Right forelimb (tissue), 1 donor: ENCODE data around the gene WDSUB1.
A peak's percentile ranks its signal among the peaks of the same experiment; 100 is the strongest.

Experiments
- DNase-seq: peaks from one replicate; pipeline ENCODE4 v3.0.0-alpha.2; 2018

Gene WDSUB1

GRCh38 chr2:159285929-159286708 lies at the start of gene WDSUB1:
TSS of gene WDSUB1 (minus strand) at chr2:159286703. CDS start at chr2:159283069, 3,634 bp downstream.
- DNase-seq: peak; percentile 72

- DNase-seq: no peak
These were observed 40.2 kb upstream of the WDSUB1 start for GRCh38 chr2:159326569-159327255.

GRCh38 chr2:159322419-159322818 lies 35.9 kb upstream of the WDSUB1 start:
- no peak for DNase-seq

GRCh38 chr2:159317392-159318088 lies 31.0 kb upstream of the WDSUB1 start:
- no peak for DNase-seq

- DNase-seq: no peak
These were observed 21.4 kb upstream of the WDSUB1 start for GRCh38 chr2:159307942-159308341.

DNA sequence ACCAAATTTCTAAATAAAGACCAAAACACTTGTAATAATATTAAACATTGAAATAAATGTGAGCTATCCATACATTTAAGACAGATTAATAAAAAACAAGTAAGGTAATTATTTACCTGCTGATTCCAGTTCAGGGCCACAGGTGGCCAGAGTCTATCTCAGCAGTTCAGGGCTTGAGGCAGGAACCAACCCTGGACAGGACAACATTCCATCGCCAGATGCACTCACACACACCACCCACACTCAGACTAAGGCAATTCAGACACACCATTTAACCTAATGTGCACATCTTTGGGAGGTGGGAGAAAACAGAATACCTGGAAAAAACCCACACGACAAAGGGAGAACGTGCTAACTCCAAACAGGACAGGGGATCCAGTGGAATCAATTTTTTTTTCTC lies 14.1 kb upstream of the WDSUB1 start:
- DNase-seq: no peak

DNA sequence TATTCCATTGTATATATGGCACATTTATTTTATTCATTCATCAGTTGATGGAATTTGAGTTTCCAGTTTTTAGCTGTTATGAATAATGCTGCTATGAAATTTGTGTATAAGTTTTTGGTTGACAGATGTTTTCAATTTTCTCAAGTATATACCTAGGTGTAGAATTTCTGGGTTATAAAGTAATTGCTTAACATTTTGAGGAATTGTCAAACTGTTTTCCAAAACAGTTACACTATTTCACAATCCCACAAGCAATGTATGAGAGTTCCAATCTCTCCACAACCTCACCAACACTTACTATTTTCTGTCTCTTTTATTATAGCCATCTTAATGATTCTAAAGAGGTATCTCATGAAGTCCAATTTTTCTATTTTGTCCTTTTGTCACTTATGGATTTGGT lies 12.5 kb upstream of the WDSUB1 start:
- no peak for DNase-seq

- DNase-seq: no peak
These were observed 10.7 kb upstream of the WDSUB1 start for GRCh38 chr2:159297042-159297707.

DNA sequence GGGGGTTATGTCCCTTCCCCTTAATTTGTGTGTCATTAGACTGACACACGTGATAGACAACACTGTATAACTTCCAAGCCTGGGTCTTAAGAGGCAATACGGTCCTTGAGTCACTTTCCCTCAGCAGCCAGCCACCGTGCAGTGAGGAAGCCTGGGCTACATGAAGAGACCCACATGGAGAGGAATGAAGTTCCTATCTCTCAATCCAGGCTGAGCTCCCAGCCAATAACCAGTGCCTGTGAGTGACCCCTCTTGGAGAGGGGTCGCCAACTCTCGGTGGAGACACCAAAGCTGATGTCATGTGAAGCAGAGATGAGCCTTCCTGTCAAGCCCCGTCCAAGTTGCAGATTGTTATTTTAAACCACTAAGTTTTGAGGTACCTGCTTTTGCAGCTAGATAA lies 5.7 kb upstream of the WDSUB1 start:
- DNase-seq: no peak

DNA sequence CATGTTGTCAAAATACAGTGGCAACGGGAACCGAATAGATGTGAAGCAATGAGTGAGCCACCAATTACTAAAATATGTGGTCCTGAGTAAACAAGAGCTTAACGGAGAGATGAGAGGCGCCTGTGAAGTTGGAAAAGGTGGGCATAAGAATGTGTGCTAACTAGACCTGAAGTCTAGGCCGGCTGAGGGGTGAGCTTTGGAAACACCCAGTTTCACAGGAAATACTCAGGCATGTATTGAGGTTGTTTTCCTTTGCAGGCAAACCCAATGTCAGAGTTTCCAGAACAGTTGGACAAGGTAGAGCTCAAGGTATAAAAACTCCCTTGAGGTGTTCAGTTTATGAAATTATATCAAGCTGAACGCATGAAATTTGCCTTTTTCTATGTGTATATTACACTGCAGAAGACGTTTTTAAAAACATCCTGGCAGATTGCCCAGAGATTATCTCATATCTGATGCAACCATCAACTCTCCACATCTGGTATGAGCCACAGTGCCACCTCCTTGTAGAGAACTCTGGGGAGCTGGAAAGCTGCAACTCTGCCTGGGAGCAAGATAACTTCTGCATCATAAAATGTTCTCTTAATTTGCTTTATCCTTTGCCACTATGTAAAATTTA lies 3.9 kb upstream of the WDSUB1 start:
- no peak for DNase-seq

DNA sequence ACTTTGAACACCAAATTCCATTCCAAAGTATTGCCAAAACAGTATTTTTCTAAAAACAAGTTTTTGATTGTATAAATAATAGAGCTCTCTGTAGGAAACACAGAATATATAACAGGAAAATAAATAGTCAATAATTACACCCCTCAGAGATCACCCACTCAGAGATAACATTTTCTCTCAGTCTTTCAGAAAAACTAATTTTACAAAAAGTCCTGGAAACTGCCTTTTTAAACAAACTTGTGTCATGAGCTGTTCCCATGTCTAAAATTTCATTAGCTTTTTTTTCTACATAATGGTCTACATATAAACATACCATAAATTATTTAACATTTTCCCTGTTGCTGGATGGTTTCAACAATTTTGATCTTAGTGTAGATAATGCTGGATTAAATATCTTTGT lies 1.2 kb upstream of the WDSUB1 start:
- no peak for DNase-seq

DNA sequence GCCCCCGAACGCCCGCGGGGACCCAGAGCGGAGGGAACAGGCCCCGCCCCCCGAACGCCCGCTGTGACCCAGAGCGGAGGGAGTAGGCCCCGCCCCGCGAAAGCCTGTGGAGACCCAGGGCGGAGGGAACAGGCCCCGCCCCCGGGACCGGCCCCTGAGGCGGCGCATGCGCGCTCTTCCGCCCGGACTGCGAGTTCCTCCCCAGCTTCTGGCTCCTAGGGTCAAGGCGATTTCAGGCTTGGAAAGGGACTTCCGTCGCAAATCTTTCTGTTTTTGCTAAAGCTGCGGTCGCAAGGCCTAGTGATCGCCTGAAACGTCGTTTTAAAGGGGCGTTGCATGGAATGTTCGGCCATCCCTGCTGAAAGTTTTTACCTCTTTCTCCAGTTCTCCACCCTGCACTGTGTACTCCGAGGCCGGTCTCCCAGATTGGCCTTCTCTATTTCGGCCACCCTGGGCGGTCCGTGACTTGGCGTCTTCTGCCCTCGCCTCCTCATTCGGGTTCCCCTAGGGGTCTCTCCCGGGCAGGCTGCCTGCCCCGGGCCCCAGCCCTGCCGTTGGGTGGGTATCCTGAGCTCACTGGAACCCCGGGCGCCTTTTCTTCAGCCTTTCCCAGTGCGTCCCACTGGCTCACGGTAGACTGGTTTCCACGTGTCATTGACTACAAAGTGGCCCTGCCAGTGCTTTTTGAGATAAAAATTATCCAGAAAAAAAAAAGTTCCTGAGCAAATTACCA lies 372 bp upstream of the WDSUB1 start:
- DNase-seq: peak; percentile 97

DNA sequence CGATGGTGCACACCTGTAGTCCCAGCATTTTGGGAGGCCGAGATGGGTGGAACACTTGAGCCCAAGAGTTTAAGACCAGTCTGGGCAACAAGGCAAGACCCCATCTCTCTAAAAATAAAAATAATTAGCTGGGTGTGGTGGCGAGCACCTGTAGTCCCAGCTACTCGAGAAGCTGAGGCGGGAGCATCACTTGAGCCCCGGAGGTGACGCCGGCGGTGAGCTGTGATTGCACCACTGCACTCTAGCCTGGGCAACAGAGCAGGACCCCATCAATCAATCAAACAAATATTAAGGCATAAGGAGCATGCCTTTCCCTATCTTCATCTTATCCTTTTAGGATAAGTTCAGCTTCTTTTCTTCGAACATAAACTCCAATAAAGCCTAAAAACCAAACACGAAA lies 1.1 kb downstream of the WDSUB1 start:
- no peak for DNase-seq

GRCh38 chr2:159283529-159283928 lies 3.0 kb downstream of the WDSUB1 start:
- no peak for DNase-seq

DNA sequence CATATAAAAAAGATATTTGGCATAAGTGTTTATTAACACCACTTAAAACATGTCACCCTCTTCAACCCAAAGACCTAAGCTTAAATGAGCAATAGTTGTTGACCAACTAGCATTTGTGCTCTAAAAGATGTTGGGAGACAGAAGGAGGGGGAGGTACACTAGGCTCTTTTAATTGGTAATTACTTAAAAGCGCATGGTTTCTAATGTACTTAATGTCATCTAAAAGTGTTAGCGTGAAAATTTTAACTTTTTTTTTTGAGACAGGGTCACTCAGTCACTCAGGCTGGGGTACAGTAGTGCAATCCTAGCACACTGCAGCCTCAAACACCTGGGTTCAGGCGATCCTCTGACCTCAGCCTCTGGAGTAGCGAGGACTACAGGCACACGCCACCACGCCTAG lies 5.5 kb downstream of the WDSUB1 start:
- no peak for DNase-seq

DNA sequence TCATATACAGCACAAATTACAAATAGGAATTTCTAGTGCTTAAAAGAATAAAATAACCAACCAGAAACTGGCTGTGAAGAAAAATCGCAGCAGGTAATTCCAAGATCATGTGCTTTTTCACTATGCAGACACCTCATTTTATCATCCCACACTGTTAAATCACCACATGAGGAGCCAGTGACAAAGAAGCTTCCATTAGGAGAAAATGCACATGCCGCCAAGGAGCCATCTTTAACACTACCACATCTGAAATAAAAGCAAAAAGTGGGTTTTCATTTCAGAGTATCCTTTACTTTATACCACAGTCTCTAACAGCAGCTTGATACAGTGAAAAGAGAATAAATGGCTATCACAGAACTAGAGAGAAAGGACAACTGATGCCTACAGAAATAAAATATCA lies 6.8 kb downstream of the WDSUB1 start:
- DNase-seq: no peak

DNA sequence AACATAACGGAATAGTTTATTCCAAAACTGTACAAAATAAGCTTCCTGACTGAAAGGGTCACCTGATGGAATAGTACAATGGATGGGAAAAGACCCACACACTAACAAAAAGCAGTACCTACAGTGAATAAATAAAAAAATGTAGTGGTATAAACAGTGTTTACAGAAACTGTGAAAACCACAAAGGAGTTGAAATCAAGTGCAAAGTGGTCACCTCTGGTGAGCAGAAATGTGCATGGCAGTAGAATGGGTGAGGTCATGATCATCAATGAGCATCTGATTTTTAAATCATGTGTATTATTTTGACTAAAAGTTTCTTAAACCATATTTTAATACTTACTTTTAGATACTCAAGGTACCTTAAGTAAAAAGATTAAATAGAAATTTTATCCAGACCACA lies 11.4 kb downstream of the WDSUB1 start:
- no peak for DNase-seq

DNA sequence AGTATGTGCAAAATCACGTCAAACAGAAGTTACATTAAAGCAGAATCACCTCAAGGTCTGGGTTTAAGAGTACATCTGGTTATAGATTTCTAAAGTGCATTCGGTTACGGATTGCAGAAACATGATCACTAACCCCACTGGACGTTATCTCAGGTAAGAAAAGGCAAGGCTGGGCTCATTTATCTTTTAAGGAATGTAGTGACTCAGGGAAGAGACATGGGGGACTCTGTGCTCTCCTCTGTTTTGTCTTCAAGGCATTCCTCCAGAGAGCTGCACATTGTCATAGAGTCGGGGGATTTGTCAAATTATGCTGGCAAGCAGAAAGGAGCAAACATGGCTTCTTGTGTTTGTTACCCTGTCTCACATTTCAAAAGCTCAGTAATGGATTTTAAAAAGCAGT lies 14.3 kb downstream of the WDSUB1 start:
- no peak for DNase-seq

- DNase-seq: no peak
These were observed 15.6 kb downstream of the WDSUB1 start for GRCh38 chr2:159270744-159271379.

GRCh38 chr2:159267921-159268320 lies 18.6 kb downstream of the WDSUB1 start:
- DNase-seq: no peak

- no peak for DNase-seq
These were observed 19.9 kb downstream of the WDSUB1 start for GRCh38 chr2:159266554-159266953.

DNA sequence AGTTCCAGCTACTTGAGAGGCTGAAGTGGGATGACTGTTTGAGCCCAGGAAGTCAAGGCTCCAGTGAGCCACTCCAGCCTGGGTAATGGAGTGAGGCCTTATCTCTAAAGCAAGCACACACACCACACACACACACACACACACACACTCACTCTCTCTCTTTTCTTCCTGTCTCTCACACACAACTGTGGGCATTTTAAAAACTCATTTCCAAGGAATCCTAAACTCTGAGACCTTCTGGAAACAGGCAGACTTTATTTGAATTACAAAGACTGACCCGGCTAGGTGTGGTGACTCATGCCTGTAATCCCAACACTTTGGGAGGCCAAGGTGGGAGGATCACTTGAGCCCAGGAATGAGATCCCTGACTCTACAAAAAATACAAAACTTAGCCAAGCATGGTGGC lies 21.3 kb downstream of the WDSUB1 start:
- DNase-seq: no peak
